HepG2 (cell line): ENCODE data around the gene DNAH9. TPM values are rescaled to one million over a fixed set of nuclear protein-coding genes. Genes with fewer than 3 reads are reported as not detected.

ENCODE experiments used
- ATAC-seq: fragments of 200-7000 bp; cut with Tn5 transposase; 3 replicates; pipeline ENCODE4 v1.9.1; 2020; ENCODE audit warnings: mild to moderate bottlenecking, moderate library complexity
- BruUV-seq: library from RNA; stranded (reverse); fragments of 400-500 nt; replicated peaks from 2 replicates; lab custom pipeline; 2021; lab: Mats Ljungman, UMichigan
- CTCF ChIA-PET: fragments of 300-600 bp; formaldehyde crosslinking; extraction: SDS; loops from one replicate; lab custom pipeline; 2021; ENCODE audit warnings: low total read pairs, inconsistent platforms, low intra/inter-chr PET ratio; lab: Yijun Ruan, JAX
- POLR2A ChIA-PET: fragments of 350-600 bp; sonication (Branson Sonifier 250); formaldehyde crosslinking; loops from one replicate; lab custom pipeline; 2020; ENCODE audit warnings: antibody characterized with exemption, inconsistent platforms; lab: Yijun Ruan, JAX
- DNase-seq: peaks from one replicate; pipeline ENCODE4 v3.0.0-alpha.2; 2015; ENCODE audit warnings: low spot score
- FAIRE-seq: peaks from 3 replicates; lab custom pipeline; 2011; peaks lifted over from hg19 to GRCh38; lab: Jason Lieb, UNC
- H2AFZ ChIP-seq: one replicate; pipeline ENCODE4 v1.6.1; 2011; ENCODE audit warnings: low read length, inconsistent platforms
- H3K27ac ChIP-seq: fragments of 300-600 bp; 3 replicates; pipeline ENCODE4 v1.8.0; 2011; ENCODE audit warnings: mixed run types, mild to moderate bottlenecking, mixed read lengths, low read length, inconsistent platforms; ENCODE audit not compliant: insufficient read depth; ENCODE audit errors: extremely low read length
- H3K27me3 ChIP-seq, 2 experiments: fragments of 200-600 bp in 1 of 2; 2 replicates in 1 of 2; 3 replicates in 1 of 2; pipeline versions ENCODE4 v1.6.0 to v1.8.0; 2011; ENCODE audit warnings: low read length in 2 of 2, mild to moderate bottlenecking in 2 of 2, moderate library complexity in 2 of 2, inconsistent platforms in 1 of 2; ENCODE audit not compliant: insufficient read depth in 2 of 2, control insufficient read depth in 1 of 2
- H3K36me3 ChIP-seq, 2 experiments: fragments of 200-600 bp in 1 of 2; replicated peaks in 1 of 2; 2 replicates in 1 of 2; 3 replicates in 1 of 2; pipeline versions ENCODE4 v1.5.1 to v1.8.0; 2011; ENCODE audit warnings: low read length in 2 of 2, inconsistent platforms in 1 of 2; ENCODE audit not compliant: insufficient read depth in 2 of 2, control insufficient read depth in 1 of 2
- H3K4me1 ChIP-seq: 2 replicates; pipeline ENCODE4 v1.5.1; 2012; ENCODE audit warnings: low read length, inconsistent platforms; ENCODE audit not compliant: insufficient read depth
- H3K4me2 ChIP-seq: 2 replicates; pipeline ENCODE4 v1.6.0; 2011; ENCODE audit warnings: low read depth, low read length, inconsistent platforms
- H3K4me3 ChIP-seq, 3 experiments: fragments of 200-600 bp in 1 of 3; sonication (generic), shearing (Covaris generic) in 1 of 3; replicated peaks in 1 of 3; 2 replicates each; pipeline ENCODE4 v1.5.1; 2011 to 2016; ENCODE audit warnings: low read length in 3 of 3, inconsistent platforms in 2 of 3, low read depth in 2 of 3, mild to moderate bottlenecking in 2 of 3, control low read depth in 1 of 3, mixed read lengths in 1 of 3; ENCODE audit not compliant: insufficient read depth in 1 of 3
- H3K79me2 ChIP-seq: one replicate; pipeline ENCODE4 v1.6.1; 2011; ENCODE audit warnings: low read length, inconsistent platforms; ENCODE audit not compliant: insufficient read depth
- H3K9ac ChIP-seq: 2 replicates; pipeline ENCODE4 v1.6.0; 2011; ENCODE audit warnings: mild to moderate bottlenecking, low read depth, low read length, inconsistent platforms; ENCODE audit not compliant: insufficient read depth
- H3K9me3 ChIP-seq: 2 replicates; pipeline ENCODE4 v1.5.1; 2012; ENCODE audit warnings: mild to moderate bottlenecking, low read length
- H4K20me1 ChIP-seq: 2 replicates; pipeline ENCODE4 v1.6.0; 2011; ENCODE audit warnings: inconsistent platforms, mild to moderate bottlenecking, low read length, moderate library complexity; ENCODE audit not compliant: insufficient read depth
- ARNTL ChIP-seq: sonication (generic); formaldehyde crosslinking; IDR thresholded peaks from 2 replicates; pipeline ENCODE4 v1.4.0; 2020; ENCODE audit warnings: mild to moderate bottlenecking, missing genetic modification reagents
- CHD4 ChIP-seq: fragments of 200-600 bp; sonication (generic); IDR thresholded peaks from 2 replicates; pipeline ENCODE4 v1.7.0; 2017; ENCODE audit warnings: mild to moderate bottlenecking, low read length, borderline replicate concordance
- HOXA9 ChIP-seq: sonication (generic); formaldehyde crosslinking; IDR thresholded peaks from 2 replicates; pipeline ENCODE4 v1.8.1; 2022; ENCODE audit warnings: missing genetic modification reagents, mild to moderate bottlenecking, moderate library complexity, borderline replicate concordance
- RFXAP ChIP-seq: sonication (generic); formaldehyde crosslinking; IDR thresholded peaks from 2 replicates; pipeline ENCODE4 v1.4.0; 2020; ENCODE audit warnings: missing genetic modification reagents, borderline replicate concordance
- STAT5B ChIP-seq: sonication (generic); formaldehyde crosslinking; IDR thresholded peaks from 2 replicates; pipeline ENCODE4 v1.4.0; 2020; ENCODE audit warnings: missing genetic modification reagents
- TP53 ChIP-seq: sonication (generic); formaldehyde crosslinking; conservative IDR thresholded peaks from 2 replicates; pipeline ENCODE4 v1.4.0; 2020; ENCODE audit warnings: missing genetic modification reagents
- ZNF354B ChIP-seq: sonication (generic); formaldehyde crosslinking; IDR thresholded peaks from 2 replicates; pipeline ENCODE4 v1.8.0; 2022; ENCODE audit warnings: mild to moderate bottlenecking, missing genetic modification reagents
- ZNF746 ChIP-seq: sonication (generic); formaldehyde crosslinking; IDR thresholded peaks from 2 replicates; pipeline ENCODE4 v1.8.0; 2022; ENCODE audit warnings: mild to moderate bottlenecking, missing genetic modification reagents
- WGBS: methylation state at CpG from one replicate; pipeline ENCODE4 v1.1.6; 2017; ENCODE audit warnings: low lambda C conversion rate; 5-methylcytosine and 5-hydroxymethylcytosine counted together
- in situ Hi-C: cut with HindIII; loops from 2 replicates; pipeline ENCODE4 v1.10.0; 2017; ENCODE audit warnings: low pct_unique_long_range_greater_than_20kb; ENCODE audit not compliant: extremely low pct_ligation_motif_present
- intact Hi-C: fragments of 100-400 bp; cut with micrococcal nuclease; formaldehyde crosslinking; loops from one replicate; pipeline ENCODE4 v1.10.0; 2022; ENCODE audit not compliant: unreplicated experiment
- polyA plus RNA-seq, 8 experiments: library from polyadenylated mRNA; depleted of rRNA in 3 of 8; stranded (reverse) in 7 of 8; unstranded in 1 of 8; fragments of >200 nt; fragmentation: Illumina TruSeq in 4 of 8; extraction: Trizol in 4 of 8; gene quantifications; 2 replicates each; pipeline versions ENCODE4 v1.2.1 to v1.2.3, GENCODE V29; 2011 to 2016; ENCODE audit warnings: low read depth in 4 of 8, missing spikeins in 1 of 8, mixed read lengths in 1 of 8; ENCODE audit not compliant: insufficient read depth in 1 of 8
- total RNA-seq, 5 experiments: library from RNA; depleted of rRNA; stranded (reverse); fragments of >200 nt; fragmentation: Illumina TruSeq; extraction: Trizol; gene quantifications; 2 replicates each; pipeline ENCODE4 v1.2.3, GENCODE V29; 2016; ENCODE audit warnings: low read depth in 1 of 5
- TF ChIP-seq, protein P1 (sequence below): sonication (generic); formaldehyde crosslinking; conservative IDR thresholded peaks from 2 replicates; pipeline ENCODE4 v1.4.0; 2020; ENCODE audit warnings: mild to moderate bottlenecking, missing genetic modification reagents, moderate library complexity
- TF ChIP-seq, protein P2 (sequence below): sonication (generic); formaldehyde crosslinking; IDR thresholded peaks from 2 replicates; pipeline ENCODE4 v1.8.0; 2022; ENCODE audit warnings: mild to moderate bottlenecking, missing genetic modification reagents, moderate library complexity
- TF ChIP-seq, protein P3 (sequence below): sonication (generic); formaldehyde crosslinking; IDR thresholded peaks from 2 replicates; pipeline ENCODE4 v1.9.0; 2022; ENCODE audit warnings: low read depth, missing genetic modification reagents

Gene DNAH9
- total and polyA plus RNA-seq, 2 of the 13 experiments (the other 11 are each of a cell fraction or from before 2014, with no cell fraction given) = not detected

- CTCF ChIA-PET = no interaction called here
- Histone ChIP-seq H3K27ac (no peak overlapping the region), H3K4me1 (no peaks in the 10 kb centered on the region), H4K20me1 (no peaks in the 10 kb centered on the region), H3K36me3 (no peaks in the 10 kb centered on the region), H3K27me3 (no peaks in the 10 kb centered on the region), H3K4me3 (no peak overlapping the region), H3K9me3 (no peaks in the 10 kb centered on the region), H3K4me2 (no peak overlapping the region), H2AFZ (no peak overlapping the region), H3K9ac (no peak overlapping the region), H3K79me2 (no peaks in the 10 kb centered on the region)
- no peak for TF ChIP-seq HOXA9 (CRISPR knock-in tag)
- no peak for TF ChIP-seq TP53 (CRISPR knock-in tag)
- TF ChIP-seq ZNF354B (CRISPR knock-in tag) = no peak
- TF ChIP-seq, protein P1, sequence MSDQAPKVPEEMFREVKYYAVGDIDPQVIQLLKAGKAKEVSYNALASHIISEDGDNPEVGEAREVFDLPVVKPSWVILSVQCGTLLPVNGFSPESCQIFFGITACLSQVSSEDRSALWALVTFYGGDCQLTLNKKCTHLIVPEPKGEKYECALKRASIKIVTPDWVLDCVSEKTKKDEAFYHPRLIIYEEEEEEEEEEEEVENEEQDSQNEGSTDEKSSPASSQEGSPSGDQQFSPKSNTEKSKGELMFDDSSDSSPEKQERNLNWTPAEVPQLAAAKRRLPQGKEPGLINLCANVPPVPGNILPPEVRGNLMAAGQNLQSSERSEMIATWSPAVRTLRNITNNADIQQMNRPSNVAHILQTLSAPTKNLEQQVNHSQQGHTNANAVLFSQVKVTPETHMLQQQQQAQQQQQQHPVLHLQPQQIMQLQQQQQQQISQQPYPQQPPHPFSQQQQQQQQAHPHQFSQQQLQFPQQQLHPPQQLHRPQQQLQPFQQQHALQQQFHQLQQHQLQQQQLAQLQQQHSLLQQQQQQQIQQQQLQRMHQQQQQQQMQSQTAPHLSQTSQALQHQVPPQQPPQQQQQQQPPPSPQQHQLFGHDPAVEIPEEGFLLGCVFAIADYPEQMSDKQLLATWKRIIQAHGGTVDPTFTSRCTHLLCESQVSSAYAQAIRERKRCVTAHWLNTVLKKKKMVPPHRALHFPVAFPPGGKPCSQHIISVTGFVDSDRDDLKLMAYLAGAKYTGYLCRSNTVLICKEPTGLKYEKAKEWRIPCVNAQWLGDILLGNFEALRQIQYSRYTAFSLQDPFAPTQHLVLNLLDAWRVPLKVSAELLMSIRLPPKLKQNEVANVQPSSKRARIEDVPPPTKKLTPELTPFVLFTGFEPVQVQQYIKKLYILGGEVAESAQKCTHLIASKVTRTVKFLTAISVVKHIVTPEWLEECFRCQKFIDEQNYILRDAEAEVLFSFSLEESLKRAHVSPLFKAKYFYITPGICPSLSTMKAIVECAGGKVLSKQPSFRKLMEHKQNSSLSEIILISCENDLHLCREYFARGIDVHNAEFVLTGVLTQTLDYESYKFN = no peak
- TF ChIP-seq STAT5B (CRISPR knock-in tag) = no peak
- TF ChIP-seq, protein P2, sequence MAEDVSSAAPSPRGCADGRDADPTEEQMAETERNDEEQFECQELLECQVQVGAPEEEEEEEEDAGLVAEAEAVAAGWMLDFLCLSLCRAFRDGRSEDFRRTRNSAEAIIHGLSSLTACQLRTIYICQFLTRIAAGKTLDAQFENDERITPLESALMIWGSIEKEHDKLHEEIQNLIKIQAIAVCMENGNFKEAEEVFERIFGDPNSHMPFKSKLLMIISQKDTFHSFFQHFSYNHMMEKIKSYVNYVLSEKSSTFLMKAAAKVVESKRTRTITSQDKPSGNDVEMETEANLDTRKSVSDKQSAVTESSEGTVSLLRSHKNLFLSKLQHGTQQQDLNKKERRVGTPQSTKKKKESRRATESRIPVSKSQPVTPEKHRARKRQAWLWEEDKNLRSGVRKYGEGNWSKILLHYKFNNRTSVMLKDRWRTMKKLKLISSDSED = no peak
- no peak for TF ChIP-seq ARNTL (CRISPR knock-in tag)
- no peak for TF ChIP-seq RFXAP (CRISPR knock-in tag)
- no peak for TF ChIP-seq CHD4
- TF ChIP-seq, protein P3, sequence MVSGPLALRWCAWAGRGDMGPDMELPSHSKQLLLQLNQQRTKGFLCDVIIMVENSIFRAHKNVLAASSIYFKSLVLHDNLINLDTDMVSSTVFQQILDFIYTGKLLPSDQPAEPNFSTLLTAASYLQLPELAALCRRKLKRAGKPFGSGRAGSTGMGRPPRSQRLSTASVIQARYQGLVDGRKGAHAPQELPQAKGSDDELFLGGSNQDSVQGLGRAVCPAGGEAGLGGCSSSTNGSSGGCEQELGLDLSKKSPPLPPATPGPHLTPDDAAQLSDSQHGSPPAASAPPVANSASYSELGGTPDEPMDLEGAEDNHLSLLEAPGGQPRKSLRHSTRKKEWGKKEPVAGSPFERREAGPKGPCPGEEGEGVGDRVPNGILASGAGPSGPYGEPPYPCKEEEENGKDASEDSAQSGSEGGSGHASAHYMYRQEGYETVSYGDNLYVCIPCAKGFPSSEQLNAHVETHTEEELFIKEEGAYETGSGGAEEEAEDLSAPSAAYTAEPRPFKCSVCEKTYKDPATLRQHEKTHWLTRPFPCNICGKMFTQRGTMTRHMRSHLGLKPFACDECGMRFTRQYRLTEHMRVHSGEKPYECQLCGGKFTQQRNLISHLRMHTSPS (CRISPR knock-in tag) = no peak
- TF ChIP-seq ZNF746 = no peak
- POLR2A ChIA-PET = no interaction called here
- intact Hi-C loops (no loop called here), in situ Hi-C loops (no loop called here)
- DNase-seq (no peak), FAIRE-seq (no peak), ATAC-seq (no peak)
- no TSS peak for BruUV-seq
- 29% methylated on average over 6 of the region's 6 CpGs for WGBS
These were observed 46.8 kb upstream of the DNAH9 start for GRCh38 chr17:11551442-11551841.
